HCT116 (cell line): ENCODE data around the gene PPHLN1. TPM values are rescaled to one million over a fixed set of nuclear protein-coding genes. Genes with fewer than 3 reads are reported as not detected.

Experiments
- ATAC-seq: fragments of 200-7000 bp; cut with Tn5 transposase; 2 replicates; pipeline ENCODE4 v1.9.1; 2020; ENCODE audit warnings: mild to moderate bottlenecking, moderate library complexity
- BruUV-seq: library from RNA; stranded (reverse); fragments of 400-500 nt; replicated peaks from 2 replicates; lab custom pipeline; 2021; lab: Mats Ljungman, UMichigan
- CTCF ChIA-PET: fragments of 300-600 bp; sonication (Branson Sonifier 250); formaldehyde crosslinking; loops from one replicate; lab custom pipeline; 2021; ENCODE audit warnings: antibody characterized with exemption; lab: Charles Lee
- POLR2A ChIA-PET: fragments of 300-600, 350-600 bp; sonication (Branson Sonifier 250); formaldehyde crosslinking; loops from one replicate; lab custom pipeline; 2021; ENCODE audit warnings: antibody characterized with exemption; lab: Charles Lee
- RAD21 ChIA-PET, 2 experiments: fragments of 300-600 bp; sonication (Branson Sonifier 250); formaldehyde crosslinking; loops; one replicate each; lab custom pipeline; 2023; ENCODE audit warnings: low total read pairs in 2 of 2; ENCODE audit not compliant: uncharacterized antibody in 2 of 2, unreplicated experiment in 2 of 2, low non-redundant PET in 1 of 2; lab: Charles Lee
- DNase-seq: peaks from one replicate; pipeline ENCODE4 v3.0.0-alpha.2; 2010; ENCODE audit warnings: low read depth, low spot score
- H2AFZ ChIP-seq: fragments of 200-600 bp; shearing (Covaris generic), sonication (generic); 2 replicates; pipeline ENCODE4 v1.6.1; 2017; ENCODE audit warnings: low read depth, mixed run types, mixed read lengths, antibody characterized with exemption, low read length; ENCODE audit not compliant: poor library complexity, severe bottlenecking
- H3K27ac ChIP-seq: 2 replicates; pipeline ENCODE4 v1.5.1; 2012; ENCODE audit warnings: low read depth, low read length
- H3K27me3 ChIP-seq: fragments of 200-600 bp; sonication (generic); 2 replicates; pipeline ENCODE4 v1.6.1; 2016; ENCODE audit warnings: mixed run types, low read length, mixed read lengths; ENCODE audit not compliant: insufficient read depth
- H3K36me3 ChIP-seq, 2 experiments: fragments of 200-500 bp in 1 of 2; fragments of 200-600 bp in 1 of 2; sonication (Bioruptor generic) in 1 of 2; sonication (generic) in 1 of 2; 2 replicates each; pipeline versions ENCODE4 v1.5.1 to v1.6.1; 2014 to 2016; ENCODE audit warnings: low read length in 2 of 2, inconsistent platforms in 1 of 2, mixed read lengths in 1 of 2, mixed run types in 1 of 2; ENCODE audit not compliant: insufficient read depth in 2 of 2, control insufficient read depth in 1 of 2
- H3K4me1 ChIP-seq, 2 experiments: fragments of 200-600 bp in 1 of 2; sonication (generic) in 1 of 2; 2 replicates each; pipeline versions ENCODE4 v1.5.1 to v1.6.1; 2012 to 2017; ENCODE audit warnings: low read length in 2 of 2, inconsistent platforms in 1 of 2, mild to moderate bottlenecking in 1 of 2, mixed read lengths in 1 of 2, mixed run types in 1 of 2, moderate library complexity in 1 of 2; ENCODE audit not compliant: insufficient read depth in 2 of 2, control insufficient read depth in 1 of 2
- H3K4me2 ChIP-seq: fragments of 200-600 bp; sonication (generic); 2 replicates; pipeline ENCODE4 v1.6.1; 2017; ENCODE audit warnings: mixed run types, low read length, mixed read lengths
- H3K4me3 ChIP-seq, 2 experiments: fragments of 200-600 bp in 1 of 2; sonication (generic) in 1 of 2; replicated peaks in 1 of 2; 2 replicates each; pipeline ENCODE4 v1.5.1; 2011 to 2016; ENCODE audit warnings: low read length in 2 of 2, control low read depth in 1 of 2, low read depth in 1 of 2, mild to moderate bottlenecking in 1 of 2, mixed read lengths in 1 of 2, mixed run types in 1 of 2
- H3K79me2 ChIP-seq: fragments of 200-600 bp; sonication (generic); 2 replicates; pipeline ENCODE4 v1.6.1; 2017; ENCODE audit warnings: mild to moderate bottlenecking, mixed run types, low read length, moderate library complexity, mixed read lengths; ENCODE audit not compliant: insufficient read depth
- H3K9ac ChIP-seq: fragments of 200-600 bp; sonication (generic); 2 replicates; pipeline ENCODE4 v1.6.1; 2016; ENCODE audit warnings: low read length, mixed read lengths
- H3K9me2 ChIP-seq: fragments of 200-600 bp; sonication (generic), shearing (Covaris generic); 2 replicates; pipeline ENCODE4 v1.6.1; 2017; ENCODE audit warnings: mixed run types, mild to moderate bottlenecking, moderate library complexity; ENCODE audit not compliant: insufficient read depth
- H3K9me3 ChIP-seq, 2 experiments: fragments of 200-500 bp in 1 of 2; fragments of 200-600 bp in 1 of 2; sonication (Bioruptor generic) in 1 of 2; sonication (generic) in 1 of 2; 2 replicates each; pipeline ENCODE4 v1.6.1; 2014 to 2017; ENCODE audit warnings: low read length in 2 of 2, mixed read lengths in 2 of 2, inconsistent platforms in 1 of 2, low read depth in 1 of 2, mild to moderate bottlenecking in 1 of 2, mixed run types in 1 of 2, moderate library complexity in 1 of 2; ENCODE audit not compliant: control insufficient read depth in 1 of 2, insufficient read depth in 1 of 2
- H4K20me1 ChIP-seq: fragments of 200-600 bp; sonication (generic), shearing (Covaris generic); 2 replicates; pipeline ENCODE4 v1.6.1; 2017; ENCODE audit warnings: mixed run types, mild to moderate bottlenecking, moderate library complexity; ENCODE audit not compliant: insufficient read depth
- CEBPB ChIP-seq: IDR thresholded peaks from 2 replicates; pipeline ENCODE4 v1.6.1; 2012; ENCODE audit warnings: low read depth
- ELF1 ChIP-seq: IDR thresholded peaks from 2 replicates; pipeline ENCODE4 v1.6.1; 2012; ENCODE audit warnings: low read depth, borderline replicate concordance
- FOSL1 ChIP-seq: IDR thresholded peaks from 2 replicates; pipeline ENCODE4 v1.6.1; 2012; ENCODE audit warnings: low read depth
- JUND ChIP-seq: IDR thresholded peaks from 2 replicates; pipeline ENCODE4 v1.6.1; 2012
- POLR2A ChIP-seq: IDR thresholded peaks from 2 replicates; pipeline ENCODE4 v1.7.0; 2011; ENCODE audit warnings: borderline replicate concordance; ENCODE audit not compliant: insufficient read depth, insufficient read length; ENCODE audit errors: extremely low read depth
- POLR2AphosphoS5 ChIP-seq: IDR thresholded peaks from 2 replicates; pipeline ENCODE4 v1.6.1; 2011; ENCODE audit warnings: mild to moderate bottlenecking, low read depth, low read length, moderate library complexity
- RAD21 ChIP-seq: IDR thresholded peaks from 2 replicates; pipeline ENCODE4 v1.6.1; 2012; ENCODE audit warnings: low read depth, mild to moderate bottlenecking
- SIN3A ChIP-seq: IDR thresholded peaks from 2 replicates; pipeline ENCODE4 v1.6.1; 2012; ENCODE audit warnings: low read depth
- YY1 ChIP-seq: IDR thresholded peaks from 2 replicates; pipeline ENCODE4 v1.6.1; 2011; ENCODE audit warnings: low read length, low read depth, moderate library complexity, mild to moderate bottlenecking; ENCODE audit not compliant: insufficient replicate concordance; ENCODE audit errors: extremely low read depth
- ZFX ChIP-seq: fragments of 450-650 bp; IDR thresholded peaks from 2 replicates; pipeline ENCODE4 v1.6.1; 2017
- intact Hi-C: fragments of 100-400 bp; cut with micrococcal nuclease; formaldehyde crosslinking; loops from 2 replicates; pipeline ENCODE4 v1.10.0; 2022
- total RNA-seq: library from RNA; stranded (reverse); gene quantifications from one replicate; pipeline ENCODE4 v1.2.1, GENCODE V29; 2021; ENCODE audit not compliant: unreplicated experiment
- TF ChIP-seq, protein P1 (sequence below): IDR thresholded peaks from 2 replicates; pipeline ENCODE4 v1.6.1; 2012; ENCODE audit warnings: low read depth
- TF ChIP-seq, protein P2 (sequence below), 3 experiments: fragments of 200-600 bp in 1 of 3; sonication (generic) in 1 of 3; IDR thresholded peaks in 2 of 3; conservative IDR thresholded peaks in 1 of 3; 2 replicates each; pipeline ENCODE4 v1.5.1; 2012 to 2017; ENCODE audit warnings: low read depth in 2 of 3, low read length in 2 of 3, antibody characterized with exemption in 1 of 3, borderline replicate concordance in 1 of 3, control low read depth in 1 of 3, mild to moderate bottlenecking in 1 of 3, mixed read lengths in 1 of 3, mixed run types in 1 of 3, moderate library complexity in 1 of 3; ENCODE audit not compliant: insufficient read depth in 1 of 3

PPHLN1 gene
- total RNA-seq, 1 experiment from 2014 or later: 57.4 TPM

DNA sequence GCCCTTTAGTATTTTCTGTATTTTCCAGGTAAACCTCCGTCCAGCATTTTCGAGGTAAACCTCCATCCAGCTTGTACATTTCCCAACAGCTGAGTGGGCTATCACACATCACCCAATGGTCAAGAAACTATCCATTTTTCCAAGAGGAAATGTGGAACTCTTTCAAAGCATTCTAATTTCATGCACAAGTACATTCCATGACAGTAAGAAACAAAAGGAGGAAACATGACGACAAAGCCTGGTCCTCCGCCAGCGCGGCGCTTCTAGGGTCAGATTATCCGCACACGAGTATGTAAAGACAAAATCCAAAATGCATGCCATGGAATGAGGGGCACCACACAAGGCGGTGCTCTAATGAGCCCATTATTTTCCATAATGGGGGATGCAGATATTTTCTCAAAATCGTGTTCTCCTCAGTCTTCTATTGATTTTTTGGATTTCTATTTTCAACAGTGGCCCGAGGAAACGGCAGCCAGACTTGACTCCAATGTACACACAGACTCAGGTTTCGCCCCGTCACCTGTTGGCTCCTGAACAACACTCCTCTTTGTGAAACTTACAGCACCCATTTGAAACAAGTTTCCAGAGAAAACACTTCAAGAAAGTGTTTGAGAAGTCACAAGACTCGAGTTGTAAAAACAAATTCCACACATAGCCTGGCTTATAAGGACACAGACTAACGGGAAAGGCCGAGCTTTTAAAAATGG lies 156.2 kb downstream of the PPHLN1 start:
- ChIA-PET POLR2A (no interaction called here), RAD21 (interaction anchor here (0.7 to 1.9 kb wide), 2 partner anchors 87 kb away, joined by 3 to 12 read pairs; no protein-coding TSS in a partner anchor), CTCF (interaction anchor here (0.7 to 4.2 kb wide), 11 partner anchors 8 to 854 kb away, joined by 3 to 36 read pairs (median 4); no protein-coding TSS in a partner anchor)
- peak overlapping the region; percentile 71 for H2AFZ ChIP-seq
- TF ChIP-seq ZFX (no peak), RAD21 (no peak), ELF1 (no peak), SIN3A (no peak), POLR2A (no peak), POLR2AphosphoS5 (no peak), FOSL1 (no peak), JUND (no peak), CEBPB (no peak), YY1 (no peak)
- TF ChIP-seq, protein P1, sequence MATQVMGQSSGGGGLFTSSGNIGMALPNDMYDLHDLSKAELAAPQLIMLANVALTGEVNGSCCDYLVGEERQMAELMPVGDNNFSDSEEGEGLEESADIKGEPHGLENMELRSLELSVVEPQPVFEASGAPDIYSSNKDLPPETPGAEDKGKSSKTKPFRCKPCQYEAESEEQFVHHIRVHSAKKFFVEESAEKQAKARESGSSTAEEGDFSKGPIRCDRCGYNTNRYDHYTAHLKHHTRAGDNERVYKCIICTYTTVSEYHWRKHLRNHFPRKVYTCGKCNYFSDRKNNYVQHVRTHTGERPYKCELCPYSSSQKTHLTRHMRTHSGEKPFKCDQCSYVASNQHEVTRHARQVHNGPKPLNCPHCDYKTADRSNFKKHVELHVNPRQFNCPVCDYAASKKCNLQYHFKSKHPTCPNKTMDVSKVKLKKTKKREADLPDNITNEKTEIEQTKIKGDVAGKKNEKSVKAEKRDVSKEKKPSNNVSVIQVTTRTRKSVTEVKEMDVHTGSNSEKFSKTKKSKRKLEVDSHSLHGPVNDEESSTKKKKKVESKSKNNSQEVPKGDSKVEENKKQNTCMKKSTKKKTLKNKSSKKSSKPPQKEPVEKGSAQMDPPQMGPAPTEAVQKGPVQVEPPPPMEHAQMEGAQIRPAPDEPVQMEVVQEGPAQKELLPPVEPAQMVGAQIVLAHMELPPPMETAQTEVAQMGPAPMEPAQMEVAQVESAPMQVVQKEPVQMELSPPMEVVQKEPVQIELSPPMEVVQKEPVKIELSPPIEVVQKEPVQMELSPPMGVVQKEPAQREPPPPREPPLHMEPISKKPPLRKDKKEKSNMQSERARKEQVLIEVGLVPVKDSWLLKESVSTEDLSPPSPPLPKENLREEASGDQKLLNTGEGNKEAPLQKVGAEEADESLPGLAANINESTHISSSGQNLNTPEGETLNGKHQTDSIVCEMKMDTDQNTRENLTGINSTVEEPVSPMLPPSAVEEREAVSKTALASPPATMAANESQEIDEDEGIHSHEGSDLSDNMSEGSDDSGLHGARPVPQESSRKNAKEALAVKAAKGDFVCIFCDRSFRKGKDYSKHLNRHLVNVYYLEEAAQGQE: no peak
- TF ChIP-seq, protein P2, sequence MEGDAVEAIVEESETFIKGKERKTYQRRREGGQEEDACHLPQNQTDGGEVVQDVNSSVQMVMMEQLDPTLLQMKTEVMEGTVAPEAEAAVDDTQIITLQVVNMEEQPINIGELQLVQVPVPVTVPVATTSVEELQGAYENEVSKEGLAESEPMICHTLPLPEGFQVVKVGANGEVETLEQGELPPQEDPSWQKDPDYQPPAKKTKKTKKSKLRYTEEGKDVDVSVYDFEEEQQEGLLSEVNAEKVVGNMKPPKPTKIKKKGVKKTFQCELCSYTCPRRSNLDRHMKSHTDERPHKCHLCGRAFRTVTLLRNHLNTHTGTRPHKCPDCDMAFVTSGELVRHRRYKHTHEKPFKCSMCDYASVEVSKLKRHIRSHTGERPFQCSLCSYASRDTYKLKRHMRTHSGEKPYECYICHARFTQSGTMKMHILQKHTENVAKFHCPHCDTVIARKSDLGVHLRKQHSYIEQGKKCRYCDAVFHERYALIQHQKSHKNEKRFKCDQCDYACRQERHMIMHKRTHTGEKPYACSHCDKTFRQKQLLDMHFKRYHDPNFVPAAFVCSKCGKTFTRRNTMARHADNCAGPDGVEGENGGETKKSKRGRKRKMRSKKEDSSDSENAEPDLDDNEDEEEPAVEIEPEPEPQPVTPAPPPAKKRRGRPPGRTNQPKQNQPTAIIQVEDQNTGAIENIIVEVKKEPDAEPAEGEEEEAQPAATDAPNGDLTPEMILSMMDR (IDR thresholded peaks at IDR 0.05 in 2 of 3, conservative IDR thresholded peaks at IDR 0.05 in 1 of 3; ENCODE audit: borderline replicate concordance in 1 of 3, insufficient read depth in 1 of 3, low read depth in 2 of 3, low read length in 2 of 3): no peak
- H3K79me2 ChIP-seq: no peaks in the 10 kb centered on the region
- H3K4me2 ChIP-seq: peak overlapping the region; percentile 92
- H3K36me3 ChIP-seq: no peaks in the 10 kb centered on the region
- H3K4me1 ChIP-seq: peaks cover 11% of the 10 kb centered on the region in 2 experiments; a peak in 2 of 4 replicates
- H3K4me3 ChIP-seq: peak overlapping the region; percentile 68 to 73
- H3K27me3 ChIP-seq: no peaks in the 10 kb centered on the region
- ATAC-seq (peak; percentile 7), DNase-seq (no peak)
- no TSS peak for BruUV-seq
- H4K20me1 ChIP-seq: no peaks in the 10 kb centered on the region
- H3K27ac ChIP-seq: no peak overlapping the region
- intact Hi-C loops: loop anchor here (1.0 to 10.0 kb wide), 2 partner anchors 87 to 483 kb away; no protein-coding TSS in a partner anchor
- H3K9ac ChIP-seq: no peak overlapping the region
- H3K9me2 ChIP-seq: no peaks in the 10 kb centered on the region
- no peaks in the 10 kb centered on the region for H3K9me3 ChIP-seq
